ENCODE results near the gene SLC26A2.

SLC26A2 gene

DNA sequence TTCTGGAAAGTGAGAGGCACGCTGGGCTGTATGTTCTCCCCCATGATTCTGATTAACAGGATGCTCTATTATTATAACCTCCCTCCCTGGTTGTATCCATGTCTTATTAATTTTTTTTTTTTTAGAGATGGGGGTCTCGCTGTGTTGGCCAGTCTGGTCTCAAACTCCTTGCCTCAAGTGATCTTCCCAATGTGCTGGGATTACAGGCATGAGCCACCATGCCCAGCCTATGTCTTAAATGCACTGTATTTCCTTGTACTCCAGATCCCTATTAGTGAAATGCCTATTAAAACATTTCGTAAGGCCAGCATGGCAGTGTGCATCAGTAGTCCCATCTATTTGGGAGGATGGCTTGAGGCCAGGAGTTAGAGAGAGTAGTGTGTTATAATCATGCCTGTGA lies 32.9 kb downstream of the SLC26A2 start:
- TF ChIP-seq, protein P1, sequence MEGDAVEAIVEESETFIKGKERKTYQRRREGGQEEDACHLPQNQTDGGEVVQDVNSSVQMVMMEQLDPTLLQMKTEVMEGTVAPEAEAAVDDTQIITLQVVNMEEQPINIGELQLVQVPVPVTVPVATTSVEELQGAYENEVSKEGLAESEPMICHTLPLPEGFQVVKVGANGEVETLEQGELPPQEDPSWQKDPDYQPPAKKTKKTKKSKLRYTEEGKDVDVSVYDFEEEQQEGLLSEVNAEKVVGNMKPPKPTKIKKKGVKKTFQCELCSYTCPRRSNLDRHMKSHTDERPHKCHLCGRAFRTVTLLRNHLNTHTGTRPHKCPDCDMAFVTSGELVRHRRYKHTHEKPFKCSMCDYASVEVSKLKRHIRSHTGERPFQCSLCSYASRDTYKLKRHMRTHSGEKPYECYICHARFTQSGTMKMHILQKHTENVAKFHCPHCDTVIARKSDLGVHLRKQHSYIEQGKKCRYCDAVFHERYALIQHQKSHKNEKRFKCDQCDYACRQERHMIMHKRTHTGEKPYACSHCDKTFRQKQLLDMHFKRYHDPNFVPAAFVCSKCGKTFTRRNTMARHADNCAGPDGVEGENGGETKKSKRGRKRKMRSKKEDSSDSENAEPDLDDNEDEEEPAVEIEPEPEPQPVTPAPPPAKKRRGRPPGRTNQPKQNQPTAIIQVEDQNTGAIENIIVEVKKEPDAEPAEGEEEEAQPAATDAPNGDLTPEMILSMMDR (IDR thresholded peaks at IDR 0.05; ENCODE audit: extremely low read depth, insufficient read depth, missing control alignments): no peak
- DNase-seq (ENCODE audit: low spot score): no peak
- in situ Hi-C loops (cut with MboI; ENCODE audit: low pct_unique_long_range_greater_than_20kb, low sequenced_read_pairs, unreplicated experiment): no loop called here

DNA sequence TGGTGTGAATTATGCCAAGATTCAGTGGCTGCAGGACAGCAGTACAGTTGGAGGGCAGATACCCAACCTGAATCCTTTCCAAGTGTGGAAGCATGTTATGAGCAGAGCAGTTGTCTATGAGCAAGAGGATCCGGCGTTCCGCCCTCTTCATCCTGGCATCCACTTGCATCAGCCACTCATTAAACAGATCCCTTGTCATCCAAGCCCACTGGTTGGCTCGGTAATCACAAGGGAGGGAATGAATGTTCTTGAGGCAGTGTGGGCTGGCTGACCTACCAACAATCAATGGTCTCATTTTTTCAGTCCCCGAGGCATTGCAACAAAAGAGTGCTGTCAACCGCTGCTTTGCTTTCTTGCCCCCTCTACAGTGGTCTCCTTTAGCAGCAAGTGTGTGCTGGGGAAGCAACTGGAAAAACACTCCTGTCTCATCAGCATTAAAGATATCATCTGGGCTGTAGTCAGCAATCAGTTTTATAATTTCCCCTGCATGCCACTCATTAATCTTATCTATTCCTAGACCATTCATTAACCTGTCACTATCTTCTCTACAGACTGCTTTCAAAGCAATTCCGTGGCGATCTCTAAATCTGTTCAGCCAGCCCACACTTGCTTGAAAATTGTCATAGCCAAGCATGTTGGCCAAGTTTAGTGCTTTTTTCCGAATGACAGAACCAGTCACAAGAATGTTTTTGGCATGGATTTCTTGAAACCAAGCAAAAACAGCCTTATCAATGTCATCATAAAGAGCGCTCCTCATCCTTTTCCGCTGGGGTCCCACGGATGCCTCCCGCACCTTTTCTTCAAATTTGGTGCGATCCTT lies 35.0 kb downstream of the SLC26A2 start:
- in situ Hi-C loops (cut with MboI; ENCODE audit: low pct_unique_long_range_greater_than_20kb, low sequenced_read_pairs, unreplicated experiment): no loop called here
- TF ChIP-seq, protein P1 (IDR thresholded peaks at IDR 0.05; ENCODE audit: extremely low read depth, insufficient read depth, missing control alignments): no peak
- no peak for DNase-seq (ENCODE audit: low spot score)

DNA sequence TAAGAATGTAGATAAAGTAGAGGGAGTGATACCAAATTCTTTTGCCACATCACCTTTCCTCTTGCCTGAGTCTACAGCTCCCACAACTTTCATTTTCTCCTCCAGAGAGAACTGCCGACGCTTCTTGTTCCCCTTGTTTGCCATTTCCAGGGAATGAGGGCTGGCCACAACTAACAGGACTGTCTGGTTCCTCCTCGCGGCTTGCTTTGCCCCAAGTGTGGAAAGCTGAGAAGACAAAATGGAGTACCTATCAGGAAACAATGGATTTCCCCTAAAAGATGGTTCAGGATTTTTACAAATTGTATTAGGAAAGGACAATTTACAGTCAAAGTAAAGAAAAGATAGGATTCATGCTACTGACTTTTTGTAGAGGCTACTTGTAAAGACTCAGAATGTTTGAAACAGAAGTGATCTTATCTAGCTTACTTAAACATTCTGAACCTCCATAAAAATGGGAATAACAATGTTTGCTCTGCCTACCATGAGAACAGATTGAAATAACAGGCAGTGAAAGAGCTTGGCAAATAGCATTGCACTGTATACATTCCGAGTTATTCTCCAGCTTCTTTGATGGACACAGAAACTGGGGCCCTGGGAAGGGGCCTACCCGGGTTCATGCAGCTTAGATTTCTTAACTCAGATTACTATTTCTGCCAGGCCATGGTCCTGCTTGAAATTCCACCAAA lies 35.8 kb downstream of the SLC26A2 start:
- TF ChIP-seq, protein P1 (IDR thresholded peaks at IDR 0.05; ENCODE audit: extremely low read depth, insufficient read depth, missing control alignments): no peak
- no peak for DNase-seq (ENCODE audit: low spot score)
- in situ Hi-C loops (cut with MboI; ENCODE audit: low pct_unique_long_range_greater_than_20kb, low sequenced_read_pairs, unreplicated experiment): no loop called here

DNA sequence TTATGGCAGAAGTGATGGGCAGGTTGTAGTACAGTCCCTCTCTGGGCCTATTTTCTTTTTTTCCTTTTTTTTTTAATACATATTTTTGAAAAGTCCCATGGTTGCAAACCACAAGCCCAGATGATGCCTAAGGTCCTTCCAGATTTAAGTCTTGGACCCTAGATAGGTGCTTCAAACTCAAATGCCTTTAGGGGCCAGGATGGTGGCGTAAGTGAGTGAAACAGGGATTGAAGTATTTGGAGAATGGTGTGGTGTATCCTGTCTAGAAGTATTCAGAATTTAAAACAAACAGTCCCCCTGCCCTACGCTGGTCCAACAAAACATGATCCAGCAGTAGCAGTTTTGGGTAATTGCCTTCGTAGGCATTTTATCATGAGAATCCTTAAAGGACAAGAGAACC lies 37.7 kb downstream of the SLC26A2 start:
- in situ Hi-C loops (cut with MboI; ENCODE audit: low pct_unique_long_range_greater_than_20kb, low sequenced_read_pairs, unreplicated experiment): no loop called here
- TF ChIP-seq, protein P1 (IDR thresholded peaks at IDR 0.05; ENCODE audit: extremely low read depth, insufficient read depth, missing control alignments): no peak
- no peak for DNase-seq (ENCODE audit: low spot score)

DNA sequence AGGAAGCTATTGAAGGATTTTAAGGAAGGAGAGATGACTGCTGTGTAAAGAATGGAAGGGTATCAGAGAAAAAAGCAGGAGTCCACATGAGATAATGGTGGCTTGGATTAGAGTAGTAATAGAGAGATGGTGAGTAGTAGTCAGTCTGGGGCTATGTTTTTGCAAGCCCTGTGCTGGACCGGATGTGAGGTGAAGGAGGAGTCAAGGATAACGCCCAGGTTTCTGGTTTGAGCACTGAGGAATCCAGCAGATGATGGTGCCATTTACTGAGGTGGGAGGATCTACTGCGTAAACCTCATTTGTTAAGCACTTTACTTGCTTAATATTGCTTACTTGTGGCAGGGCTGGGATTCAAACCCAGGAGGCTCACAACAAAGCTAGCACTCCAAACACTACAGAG lies 38.8 kb downstream of the SLC26A2 start:
- TF ChIP-seq, protein P1 (IDR thresholded peaks at IDR 0.05; ENCODE audit: extremely low read depth, insufficient read depth, missing control alignments): no peak

DNA sequence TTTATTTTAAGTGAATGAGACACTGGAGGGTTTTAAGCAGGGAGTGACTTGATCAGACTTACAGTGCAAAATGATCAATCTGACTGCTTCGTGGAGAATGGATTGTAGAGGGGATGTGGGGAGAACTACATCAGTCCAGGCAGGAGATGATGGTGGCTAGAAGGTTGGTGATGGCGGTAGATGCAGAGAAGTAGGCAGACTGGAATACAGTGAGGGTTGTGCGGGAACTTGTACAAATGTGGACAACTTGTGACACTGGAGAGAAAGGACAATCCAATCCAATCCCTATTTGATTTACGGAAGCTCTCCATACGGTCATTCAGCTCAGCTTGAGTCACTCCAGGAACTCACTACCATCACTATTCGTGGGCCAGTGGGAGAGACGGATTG lies 39.3 kb downstream of the SLC26A2 start:
- no peak for DNase-seq (ENCODE audit: low spot score)
- in situ Hi-C loops (cut with MboI; ENCODE audit: low pct_unique_long_range_greater_than_20kb, low sequenced_read_pairs, unreplicated experiment): no loop called here
- TF ChIP-seq, protein P1 (IDR thresholded peaks at IDR 0.05; ENCODE audit: extremely low read depth, insufficient read depth, missing control alignments): no peak

More for the DNA sequence above, 38.8 kb downstream of the SLC26A2 start:
- no peak for DNase-seq (ENCODE audit: low spot score)
- in situ Hi-C loops (cut with MboI; ENCODE audit: low pct_unique_long_range_greater_than_20kb, low sequenced_read_pairs, unreplicated experiment): no loop called here

Measured in GM13977 (cell line).